DND-41 (cell line): ENCODE measurements around the gene RAB3B.

Experiments
- ATAC-seq: fragments of 200-7000 bp; cut with Tn5 transposase; 3 replicates; pipeline ENCODE4 v1.9.1; 2021; ENCODE audit warnings: low read depth; ENCODE audit not compliant: insufficient read depth
- DNase-seq: peaks from one replicate; pipeline ENCODE4 v3.0.0-alpha.2; 2020
- H2AFZ ChIP-seq: 2 replicates; pipeline ENCODE4 v1.6.0; 2012; ENCODE audit warnings: low read depth, low read length
- H3K27ac ChIP-seq: 2 replicates; pipeline ENCODE4 v1.5.1; 2012; ENCODE audit warnings: low read length, inconsistent platforms
- H3K27me3 ChIP-seq: fragments of 200-600 bp; sonication (generic); 2 replicates; pipeline ENCODE4 v1.6.0; 2012; ENCODE audit warnings: low read length, mild to moderate bottlenecking, inconsistent platforms; ENCODE audit not compliant: insufficient read depth, poor library complexity
- H3K36me3 ChIP-seq: 2 replicates; pipeline ENCODE4 v1.5.1; 2012; ENCODE audit warnings: low read length, inconsistent platforms; ENCODE audit not compliant: insufficient read depth
- H3K4me1 ChIP-seq: 2 replicates; pipeline ENCODE4 v1.5.1; 2012; ENCODE audit warnings: mild to moderate bottlenecking, low read length; ENCODE audit not compliant: insufficient read depth
- H3K4me2 ChIP-seq: 2 replicates; pipeline ENCODE4 v1.6.0; 2012; ENCODE audit warnings: mild to moderate bottlenecking, moderate library complexity, low read length, inconsistent platforms; ENCODE audit not compliant: insufficient read depth
- H3K4me3 ChIP-seq, 2 experiments: fragments of 200-600 bp in 1 of 2; shearing (Covaris generic) in 1 of 2; 2 replicates each; pipeline ENCODE4 v1.5.1; 2012 to 2016; ENCODE audit warnings: inconsistent platforms in 2 of 2, low read length in 2 of 2, mild to moderate bottlenecking in 2 of 2, low read depth in 1 of 2, moderate library complexity in 1 of 2
- H3K79me2 ChIP-seq: 2 replicates; pipeline ENCODE4 v1.6.0; 2012; ENCODE audit warnings: low read length, inconsistent platforms; ENCODE audit not compliant: insufficient read depth
- H3K9ac ChIP-seq: 2 replicates; pipeline ENCODE4 v1.6.0; 2012; ENCODE audit warnings: low read depth, mild to moderate bottlenecking, inconsistent platforms, low read length, moderate library complexity
- H3K9me3 ChIP-seq: 2 replicates; pipeline ENCODE4 v1.5.1; 2012; ENCODE audit warnings: low read length, moderate library complexity, mild to moderate bottlenecking, inconsistent platforms; ENCODE audit not compliant: insufficient read depth, severe bottlenecking
- H4K20me1 ChIP-seq: 2 replicates; pipeline ENCODE4 v1.6.0; 2012; ENCODE audit warnings: low read length; ENCODE audit not compliant: insufficient read depth
- EZH2 ChIP-seq: IDR thresholded peaks from 3 replicates; pipeline ENCODE4 v1.6.1; 2012; ENCODE audit warnings: borderline replicate concordance, low read depth, mild to moderate bottlenecking, moderate library complexity, low read length, inconsistent platforms; ENCODE audit not compliant: severe bottlenecking
- TF ChIP-seq, protein P1 (sequence below): IDR thresholded peaks from 2 replicates; pipeline ENCODE4 v1.5.1; 2012; ENCODE audit warnings: borderline replicate concordance, low read length, moderate library complexity, mild to moderate bottlenecking; ENCODE audit not compliant: poor library complexity, severe bottlenecking; ENCODE audit errors: extremely low read depth

RAB3B gene

DNA sequence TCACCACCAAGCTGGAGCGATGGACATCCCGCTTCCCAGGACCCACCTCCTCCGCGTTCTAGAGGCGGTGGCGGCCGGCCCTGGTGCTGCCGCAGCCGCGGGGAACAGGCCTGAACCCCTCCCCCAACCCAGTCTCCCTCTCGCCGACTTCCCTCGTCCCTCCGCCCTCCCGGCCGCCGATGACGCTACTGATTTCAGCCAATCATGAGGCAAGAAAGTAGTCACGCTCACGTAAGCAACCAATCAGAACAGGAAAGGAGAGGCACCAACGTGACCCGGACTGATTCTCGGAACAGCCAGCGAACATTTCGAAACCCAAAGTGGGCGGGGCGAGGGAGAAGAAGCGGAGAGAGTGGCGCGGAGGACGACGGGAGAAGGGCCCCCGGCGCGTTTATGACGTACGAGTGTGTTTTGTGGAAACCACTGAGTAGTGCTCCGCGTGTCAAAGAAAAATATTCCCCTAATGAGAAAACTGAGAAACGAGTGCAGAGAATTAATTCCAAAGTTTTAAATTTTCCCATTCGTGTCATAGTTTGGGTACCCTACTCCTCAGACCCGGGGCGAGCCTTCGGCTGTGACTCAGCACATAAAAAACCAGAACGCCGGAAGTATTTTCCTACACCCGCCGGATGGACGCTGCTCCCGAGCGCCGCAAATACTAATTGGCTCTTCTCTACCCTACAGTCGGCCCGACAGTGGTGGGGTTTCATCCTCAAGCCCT is 111.7 kb downstream of the RAB3B start, which contains the start of gene NRDC:
Gene NRDC, minus strand, starts transcription at position 112 of the 721 bp plus-strand sequence. CDS start 112 bp downstream, outside the sequence.
- Histone ChIP-seq H3K4me3 (peak within 1 kb of the TSS; percentile 82 to 91), H3K79me2 (peaks cover 52% of the 10 kb centered on the region), H3K27ac (peak within 1 kb of the TSS; percentile 94), H2AFZ (peak within 1 kb of the TSS; percentile 78), H3K27me3 (no peaks in the 10 kb centered on the region), H3K4me1 (peaks cover 49% of the 10 kb centered on the region), H3K36me3 (peaks cover 4% of the 10 kb centered on the region), H3K4me2 (peak within 1 kb of the TSS; percentile 95), H3K9ac (peak within 1 kb of the TSS; percentile 83), H3K9me3 (no peaks in the 10 kb centered on the region), H4K20me1 (peaks cover 17% of the 10 kb centered on the region; the same call in 1 of the 2 replicates)
- DNase-seq (peak; percentile 100), ATAC-seq (peak; percentile 92)
- no peak for TF ChIP-seq EZH2
- TF ChIP-seq, protein P1, sequence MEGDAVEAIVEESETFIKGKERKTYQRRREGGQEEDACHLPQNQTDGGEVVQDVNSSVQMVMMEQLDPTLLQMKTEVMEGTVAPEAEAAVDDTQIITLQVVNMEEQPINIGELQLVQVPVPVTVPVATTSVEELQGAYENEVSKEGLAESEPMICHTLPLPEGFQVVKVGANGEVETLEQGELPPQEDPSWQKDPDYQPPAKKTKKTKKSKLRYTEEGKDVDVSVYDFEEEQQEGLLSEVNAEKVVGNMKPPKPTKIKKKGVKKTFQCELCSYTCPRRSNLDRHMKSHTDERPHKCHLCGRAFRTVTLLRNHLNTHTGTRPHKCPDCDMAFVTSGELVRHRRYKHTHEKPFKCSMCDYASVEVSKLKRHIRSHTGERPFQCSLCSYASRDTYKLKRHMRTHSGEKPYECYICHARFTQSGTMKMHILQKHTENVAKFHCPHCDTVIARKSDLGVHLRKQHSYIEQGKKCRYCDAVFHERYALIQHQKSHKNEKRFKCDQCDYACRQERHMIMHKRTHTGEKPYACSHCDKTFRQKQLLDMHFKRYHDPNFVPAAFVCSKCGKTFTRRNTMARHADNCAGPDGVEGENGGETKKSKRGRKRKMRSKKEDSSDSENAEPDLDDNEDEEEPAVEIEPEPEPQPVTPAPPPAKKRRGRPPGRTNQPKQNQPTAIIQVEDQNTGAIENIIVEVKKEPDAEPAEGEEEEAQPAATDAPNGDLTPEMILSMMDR, result no peak

DNA sequence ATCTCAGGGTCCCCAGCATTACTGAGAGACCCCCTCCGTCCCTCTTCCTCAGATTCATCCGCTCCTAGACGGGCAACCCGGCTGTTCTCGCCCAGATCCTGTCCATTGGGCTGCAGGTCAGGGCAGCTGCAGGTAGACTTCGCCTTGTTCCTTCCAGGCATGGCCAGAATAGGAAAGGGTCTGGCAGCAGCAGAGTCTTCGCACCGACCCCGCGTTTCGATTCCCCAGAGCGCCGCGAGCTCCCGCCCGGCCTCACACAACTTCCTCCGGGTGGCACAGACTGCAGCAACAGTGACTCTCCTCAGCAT is 112.2 kb downstream of the RAB3B start:
- H3K79me2 ChIP-seq, result peaks cover 56% of the 10 kb centered on the region
- peaks cover 17% of the 10 kb centered on the region; the same call in 1 of the 2 replicates for H4K20me1 ChIP-seq
- H3K9ac ChIP-seq, result peak overlapping the region; percentile 83
- no peak for DNase-seq
- no peaks in the 10 kb centered on the region for H3K9me3 ChIP-seq
- ATAC-seq, result peak; percentile 41
- H3K36me3 ChIP-seq, result peaks cover 6% of the 10 kb centered on the region
- H3K4me2 ChIP-seq, result peak overlapping the region; percentile 95
- peak overlapping the region; percentile 78 for H2AFZ ChIP-seq
- peak overlapping the region; percentile 82 to 91 for H3K4me3 ChIP-seq
- no peaks in the 10 kb centered on the region for H3K27me3 ChIP-seq
- no peak for TF ChIP-seq EZH2
- TF ChIP-seq, protein P1, result peak; percentile 3
- peaks cover 49% of the 10 kb centered on the region for H3K4me1 ChIP-seq
- peak overlapping the region; percentile 87 for H3K27ac ChIP-seq

DNA sequence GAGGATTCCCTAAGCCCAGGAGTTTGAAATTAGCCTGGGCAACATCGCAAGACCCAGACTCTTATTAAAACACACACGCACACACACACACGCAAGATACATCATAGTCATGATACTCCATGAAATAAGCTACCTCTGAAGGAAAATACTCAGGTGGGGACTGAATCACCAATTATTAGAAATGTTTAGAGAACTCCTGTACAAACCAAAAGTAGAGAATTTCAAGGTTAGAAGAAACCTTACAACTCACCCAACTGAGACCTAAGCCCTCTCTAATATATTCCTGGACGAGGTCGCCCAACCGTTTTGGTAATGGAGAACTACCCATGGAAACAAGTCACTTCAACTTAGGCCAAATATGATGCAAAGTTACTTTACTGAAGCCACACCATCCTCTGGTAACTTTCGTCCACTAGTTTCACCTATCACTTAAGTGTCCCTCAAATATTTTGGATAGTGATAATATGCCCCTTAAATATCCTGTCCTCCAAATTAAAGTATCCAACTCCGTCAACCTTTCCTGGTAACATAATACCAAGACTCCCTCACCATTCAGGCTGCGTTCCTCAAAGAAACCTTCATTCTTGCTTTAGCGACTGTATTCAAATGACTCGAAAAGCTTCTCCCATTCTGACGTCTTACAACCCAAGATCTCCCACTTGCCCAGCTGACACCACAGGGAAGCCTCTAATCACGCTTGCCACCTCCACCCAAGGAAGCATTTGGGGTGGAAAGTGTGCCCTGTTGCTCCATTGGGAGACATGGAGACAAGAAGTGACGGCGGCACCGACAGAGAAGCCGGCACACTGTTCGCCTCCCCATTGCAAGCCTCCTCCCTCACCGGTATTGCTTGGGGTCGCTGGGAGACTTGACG is 112.8 kb downstream of the RAB3B start:
- Histone ChIP-seq H3K27me3 (no peaks in the 10 kb centered on the region), H4K20me1 (peaks cover 17% of the 10 kb centered on the region; the same call in 1 of the 2 replicates), H3K27ac (peak overlapping the region; percentile 87), H2AFZ (peak overlapping the region; percentile 78), H3K4me1 (peaks cover 55% of the 10 kb centered on the region), H3K36me3 (peaks cover 11% of the 10 kb centered on the region), H3K4me3 (peak overlapping the region; percentile 82 to 91), H3K9me3 (no peaks in the 10 kb centered on the region), H3K9ac (peak overlapping the region; percentile 83), H3K79me2 (peaks cover 62% of the 10 kb centered on the region), H3K4me2 (peak overlapping the region; percentile 95)
- no peak for TF ChIP-seq EZH2
- TF ChIP-seq, protein P1, result no peak
- DNase-seq (no peak), ATAC-seq (no peak; the same call in 2 of the 3 replicates)
